Measurements from ENCODE around the gene HLA-G.

DNA sequence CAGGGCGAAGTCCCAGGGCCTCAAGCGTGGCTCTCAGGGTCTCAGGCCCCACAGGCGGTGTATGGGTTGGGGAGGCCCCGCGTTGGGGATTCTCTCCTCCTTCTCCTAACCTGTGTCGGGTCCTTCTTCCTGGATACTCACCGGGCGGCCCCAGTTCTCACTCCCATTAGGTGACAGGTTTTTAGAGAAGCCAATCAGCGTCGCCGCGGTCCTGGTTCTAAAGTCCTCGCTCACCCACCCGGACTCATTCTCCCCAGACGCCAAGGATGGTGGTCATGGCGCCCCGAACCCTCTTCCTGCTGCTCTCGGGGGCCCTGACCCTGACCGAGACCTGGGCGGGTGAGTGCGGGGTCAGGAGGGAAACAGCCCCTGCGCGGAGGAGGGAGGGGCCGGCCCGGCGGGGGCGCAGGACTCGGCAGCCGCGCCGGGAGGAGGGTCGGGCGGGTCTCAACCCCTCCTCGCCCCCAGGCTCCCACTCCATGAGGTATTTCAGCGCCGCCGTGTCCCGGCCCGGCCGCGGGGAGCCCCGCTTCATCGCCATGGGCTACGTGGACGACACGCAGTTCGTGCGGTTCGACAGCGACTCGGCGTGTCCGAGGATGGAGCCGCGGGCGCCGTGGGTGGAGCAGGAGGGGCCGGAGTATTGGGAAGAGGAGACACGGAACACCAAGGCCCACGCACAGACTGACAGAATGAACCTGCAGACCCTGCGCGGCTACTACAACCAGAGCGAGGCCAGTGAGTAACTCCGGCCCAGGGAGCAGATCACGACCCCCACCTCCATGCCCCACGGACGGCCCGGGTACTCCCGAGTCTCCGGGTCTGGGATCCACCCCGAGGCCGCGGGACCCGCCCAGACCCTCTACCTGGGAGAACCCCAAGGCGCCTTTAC is at the start of gene HLA-G:
- TF ChIP-seq, protein P1, sequence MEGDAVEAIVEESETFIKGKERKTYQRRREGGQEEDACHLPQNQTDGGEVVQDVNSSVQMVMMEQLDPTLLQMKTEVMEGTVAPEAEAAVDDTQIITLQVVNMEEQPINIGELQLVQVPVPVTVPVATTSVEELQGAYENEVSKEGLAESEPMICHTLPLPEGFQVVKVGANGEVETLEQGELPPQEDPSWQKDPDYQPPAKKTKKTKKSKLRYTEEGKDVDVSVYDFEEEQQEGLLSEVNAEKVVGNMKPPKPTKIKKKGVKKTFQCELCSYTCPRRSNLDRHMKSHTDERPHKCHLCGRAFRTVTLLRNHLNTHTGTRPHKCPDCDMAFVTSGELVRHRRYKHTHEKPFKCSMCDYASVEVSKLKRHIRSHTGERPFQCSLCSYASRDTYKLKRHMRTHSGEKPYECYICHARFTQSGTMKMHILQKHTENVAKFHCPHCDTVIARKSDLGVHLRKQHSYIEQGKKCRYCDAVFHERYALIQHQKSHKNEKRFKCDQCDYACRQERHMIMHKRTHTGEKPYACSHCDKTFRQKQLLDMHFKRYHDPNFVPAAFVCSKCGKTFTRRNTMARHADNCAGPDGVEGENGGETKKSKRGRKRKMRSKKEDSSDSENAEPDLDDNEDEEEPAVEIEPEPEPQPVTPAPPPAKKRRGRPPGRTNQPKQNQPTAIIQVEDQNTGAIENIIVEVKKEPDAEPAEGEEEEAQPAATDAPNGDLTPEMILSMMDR (conservative IDR thresholded peaks at IDR 0.05): no peak
- TF ChIP-seq EZH2 (IDR thresholded peaks at IDR 0.05; ENCODE audit: low read depth): no peak
